Measurements from ENCODE around the gene F12.
"Not testable (repeated sequence)": the region's sequence is repeated elsewhere in the genome, so short reads cannot be mapped to it uniquely, and the experiment has no call there.

F12 gene

DNA sequence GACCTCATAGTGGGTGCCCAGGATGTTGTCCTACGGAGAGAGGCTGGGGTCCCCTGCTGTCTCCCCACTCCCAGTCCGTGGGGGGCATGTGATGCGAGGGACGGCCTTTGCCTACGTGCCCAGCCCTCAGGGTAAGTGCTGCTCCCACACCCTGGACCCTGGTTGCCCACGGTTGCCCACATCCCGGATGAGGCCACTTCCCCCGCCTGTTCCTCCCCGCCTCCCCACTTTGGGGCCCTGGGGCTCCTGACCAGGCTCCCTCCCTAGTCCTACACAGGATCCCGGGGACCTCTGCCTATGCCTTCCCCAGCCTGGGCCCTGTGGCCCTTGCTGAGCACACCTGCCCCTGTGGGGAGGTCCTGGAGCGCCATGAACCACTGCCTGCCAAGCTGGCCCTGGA is 23.6 kb downstream of the F12 start:
- DNase-seq: no peak

DNA sequence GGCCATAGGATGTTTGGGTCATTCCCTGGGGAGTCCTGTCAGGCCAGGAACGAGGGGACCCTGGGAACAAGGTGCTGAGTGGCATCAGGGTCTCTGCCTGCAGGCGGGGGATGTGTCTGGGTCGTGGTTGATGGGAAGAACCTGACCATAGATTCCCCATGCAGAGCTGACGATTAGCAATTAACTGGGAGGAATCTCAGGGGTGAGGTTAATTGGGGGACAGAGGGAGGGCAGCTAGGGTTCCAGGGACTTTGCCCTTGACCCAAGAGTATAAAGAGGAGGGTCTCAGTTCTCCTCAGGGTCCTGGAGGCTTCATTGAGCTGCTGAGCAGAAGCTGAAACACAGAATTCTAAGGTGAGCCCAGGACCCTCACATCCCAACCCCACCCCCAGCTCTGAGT is 25.2 kb downstream of the F12 start, which contains the start of gene SLC34A1:
TSS of gene SLC34A1 (plus strand) at position 301 of the 400 bp plus-strand sequence. CDS start 1,308 bp downstream, outside the sequence.
- DNase-seq: no peak

DNA sequence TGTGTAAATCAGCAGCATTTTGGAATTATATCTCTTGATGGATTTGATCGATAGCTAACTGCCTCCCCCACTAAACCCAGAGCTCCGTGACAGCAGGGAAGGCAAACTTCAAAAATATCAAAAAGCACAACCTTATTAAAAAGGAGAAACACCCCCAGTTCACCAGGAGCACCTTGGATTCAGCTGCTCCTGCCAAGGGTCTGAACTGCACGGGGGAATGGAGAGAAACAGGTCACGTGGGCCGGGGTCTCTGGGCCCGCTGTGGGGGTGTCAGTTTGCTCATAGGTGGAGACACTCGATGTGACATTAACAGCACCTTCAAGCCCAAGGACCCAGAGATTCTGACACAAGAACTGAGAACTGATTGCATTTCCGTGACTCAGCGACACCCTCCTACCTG is 26.2 kb downstream of the F12 start:
- no peak for DNase-seq

- no peak for DNase-seq
Measured at GRCh38 chr5:177382423-177383029, 26.8 kb downstream of the F12 start.

DNA sequence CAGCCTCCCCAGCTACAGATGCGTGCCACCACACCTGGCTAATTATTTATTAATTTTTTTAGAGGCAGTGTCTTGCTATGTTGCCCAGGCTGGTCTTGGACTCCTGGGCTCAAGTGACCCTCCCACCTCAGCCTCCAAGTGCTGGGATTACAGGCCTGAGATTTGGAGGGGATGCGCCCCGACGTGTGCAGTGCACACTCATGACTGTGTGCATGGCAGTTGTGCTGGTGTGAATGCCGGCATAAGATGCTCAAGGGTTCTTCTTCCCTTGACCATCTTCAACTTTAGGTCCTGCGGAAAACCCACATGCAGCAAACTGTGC is 28.6 kb downstream of the F12 start:
- DNase-seq: no peak

DNA sequence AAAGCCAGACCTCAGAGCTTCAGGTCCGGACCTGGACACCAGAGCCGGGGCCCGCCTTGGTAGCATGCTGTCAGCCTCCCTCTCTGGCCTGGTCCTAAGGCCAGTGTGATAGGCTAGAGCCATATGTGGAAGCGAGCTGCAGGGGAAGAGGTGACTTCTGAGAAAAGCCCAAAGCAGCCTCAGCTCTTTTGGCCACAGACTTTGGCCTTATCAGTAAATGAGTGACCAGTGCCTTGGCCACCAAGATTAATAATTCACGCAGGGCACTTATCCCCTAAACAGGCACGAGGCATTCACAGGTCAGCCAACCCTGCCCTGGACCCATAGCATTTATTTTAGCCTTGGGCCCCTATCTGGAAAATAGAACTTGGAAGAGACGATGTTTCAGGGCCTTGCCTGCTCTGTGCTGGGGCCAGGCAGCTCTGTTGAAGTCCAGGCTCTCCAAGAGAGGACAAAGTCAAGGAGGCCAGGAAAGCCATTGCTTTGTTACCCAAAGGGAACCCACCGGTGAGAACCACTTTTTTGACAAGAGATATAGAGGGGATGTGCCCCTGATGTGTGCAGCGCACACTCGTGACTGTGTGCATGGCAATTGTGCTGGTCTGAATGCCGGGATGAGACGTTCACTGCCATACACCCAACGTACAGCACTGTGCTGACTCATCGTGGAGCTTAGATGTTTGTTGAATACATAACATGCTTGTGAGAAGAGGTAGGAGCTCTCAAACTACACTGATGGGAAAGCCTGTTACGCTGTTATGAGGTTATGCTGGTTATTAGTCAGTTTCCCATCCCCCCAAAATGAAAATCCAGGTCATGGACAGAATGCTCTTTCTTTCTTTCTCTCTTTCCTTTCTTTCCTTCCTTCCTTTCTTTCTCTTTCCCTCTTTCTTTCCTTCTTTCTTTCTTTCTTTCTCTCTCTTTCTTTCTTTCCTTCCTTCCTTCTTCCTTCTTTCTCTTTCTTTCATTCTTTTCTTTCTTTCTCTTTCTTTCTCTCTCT is 30.2 kb downstream of the F12 start:
- DNase-seq: no peak

DNA sequence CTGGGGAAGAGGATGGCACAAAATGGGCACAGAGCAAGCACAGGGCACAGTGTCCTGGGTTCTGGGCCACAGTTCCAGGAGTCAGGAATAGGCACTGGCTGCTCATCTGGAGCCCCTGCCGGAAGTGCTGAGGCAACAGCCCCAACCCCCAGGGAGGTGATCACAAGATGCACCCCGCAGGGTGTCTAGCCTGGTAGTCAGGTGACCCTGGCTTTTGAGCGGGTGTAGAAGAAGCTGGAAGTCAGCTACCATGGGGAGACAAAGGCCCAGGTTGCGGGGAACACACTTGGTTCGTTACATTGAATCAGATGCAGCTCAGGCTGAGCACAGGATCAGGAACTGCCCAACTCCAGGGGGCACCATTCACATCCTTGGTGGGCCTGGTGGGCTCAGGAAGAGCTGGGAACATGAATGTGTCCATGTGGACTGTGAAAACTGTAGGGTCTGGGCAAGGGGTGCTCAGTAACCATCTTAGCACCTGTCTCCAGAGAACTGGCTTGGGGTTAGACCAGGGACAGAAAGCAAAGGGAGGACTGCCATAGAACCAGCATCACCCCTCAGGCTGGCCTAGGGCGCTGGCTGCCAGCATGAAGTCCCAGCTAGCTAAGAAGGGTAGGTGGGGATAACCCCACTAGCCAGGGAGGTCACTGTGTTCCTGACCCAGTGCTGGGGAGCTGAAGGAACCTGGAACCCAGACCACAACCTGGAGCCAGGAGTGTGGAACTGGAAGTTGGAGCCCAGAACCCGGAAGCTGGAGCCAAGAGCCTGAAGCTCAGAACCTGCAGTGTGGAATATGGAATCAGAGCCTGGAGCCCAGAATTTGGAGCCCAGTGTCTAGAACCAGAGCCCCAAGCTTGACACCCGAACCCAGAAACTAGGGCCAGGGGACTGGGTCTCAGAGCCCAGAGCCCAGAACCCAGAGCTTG is 31.2 kb downstream of the F12 start:
- DNase-seq: no peak

DNA sequence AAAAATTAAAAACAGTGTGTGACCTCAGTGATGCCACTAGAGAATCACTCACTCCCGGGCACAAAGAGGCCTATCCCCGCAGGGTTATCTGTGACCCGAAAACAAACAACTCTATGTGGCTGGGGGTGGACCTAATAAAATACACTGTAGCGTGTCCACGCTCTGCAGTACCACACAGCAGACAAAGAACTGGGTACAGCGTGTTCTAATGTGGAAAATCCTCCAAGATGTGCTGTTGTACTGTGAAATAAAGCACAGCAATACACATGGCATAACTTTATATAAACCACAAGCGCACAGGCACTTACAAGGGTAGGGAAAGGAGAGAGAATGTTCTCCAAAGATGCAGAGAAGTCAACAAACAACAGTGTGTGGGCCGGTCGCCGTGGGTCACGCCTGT is 33.3 kb downstream of the F12 start:
- no peak for DNase-seq

DNA sequence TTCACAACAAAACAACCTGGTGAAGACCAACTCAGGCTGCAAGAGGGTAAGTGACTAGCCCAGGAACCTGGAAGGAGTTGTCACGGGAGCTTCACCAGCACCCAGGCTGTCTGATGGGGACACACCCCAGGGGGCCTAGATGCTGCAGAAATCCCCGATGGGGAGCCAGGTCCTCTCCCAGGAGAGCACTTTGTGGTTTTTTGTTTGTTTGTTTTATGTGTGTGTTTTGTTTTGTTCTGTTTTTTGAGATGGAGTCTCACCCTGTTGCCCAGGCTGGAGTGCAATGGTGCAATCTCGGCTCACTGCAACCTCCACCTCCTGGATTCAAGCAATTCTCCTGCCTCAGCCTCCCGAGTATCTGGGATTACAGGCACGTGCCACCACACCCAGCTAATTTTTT is 33.8 kb downstream of the F12 start:
- DNase-seq: not testable (repeated sequence)

DNA sequence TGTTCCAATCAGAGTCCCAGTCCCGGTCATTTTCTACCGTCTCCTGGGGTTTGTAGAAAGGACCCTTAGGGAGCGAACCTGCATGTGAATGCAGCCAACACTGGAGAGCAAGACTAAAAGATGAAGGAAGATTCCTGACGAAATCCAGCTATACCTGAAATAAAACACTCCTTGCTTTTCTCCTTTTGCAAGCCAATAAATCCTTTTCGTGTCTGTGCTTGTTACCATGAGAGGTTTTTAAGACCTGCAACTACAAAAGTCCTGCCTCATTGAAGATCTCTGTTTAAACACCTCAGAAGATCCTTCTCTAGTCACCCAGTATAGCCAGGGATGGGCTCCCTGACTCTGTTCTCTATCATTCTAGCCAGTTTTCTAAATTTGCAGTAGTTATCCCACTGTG is 35.2 kb downstream of the F12 start:
- DNase-seq: no peak

DNA sequence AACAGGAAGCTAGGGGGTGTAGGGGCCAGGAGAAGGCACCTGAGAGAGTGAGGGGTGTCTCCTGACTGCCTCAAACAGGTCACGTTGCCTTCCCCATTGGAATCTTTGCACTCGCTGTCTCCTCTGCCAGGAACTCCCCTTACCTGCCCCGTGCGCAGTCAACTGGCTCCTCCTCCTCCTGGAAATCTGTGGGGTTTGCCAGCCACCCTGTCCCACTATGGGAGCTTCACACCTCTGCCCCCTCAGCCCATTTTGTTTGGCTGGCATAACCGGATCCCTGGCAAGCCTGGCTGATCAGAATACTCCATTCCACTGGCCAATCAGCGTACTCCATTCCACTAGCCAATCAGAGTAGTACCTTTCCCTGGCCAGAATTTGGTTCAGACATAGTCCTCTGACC is 35.6 kb downstream of the F12 start:
- DNase-seq: no peak

DNA sequence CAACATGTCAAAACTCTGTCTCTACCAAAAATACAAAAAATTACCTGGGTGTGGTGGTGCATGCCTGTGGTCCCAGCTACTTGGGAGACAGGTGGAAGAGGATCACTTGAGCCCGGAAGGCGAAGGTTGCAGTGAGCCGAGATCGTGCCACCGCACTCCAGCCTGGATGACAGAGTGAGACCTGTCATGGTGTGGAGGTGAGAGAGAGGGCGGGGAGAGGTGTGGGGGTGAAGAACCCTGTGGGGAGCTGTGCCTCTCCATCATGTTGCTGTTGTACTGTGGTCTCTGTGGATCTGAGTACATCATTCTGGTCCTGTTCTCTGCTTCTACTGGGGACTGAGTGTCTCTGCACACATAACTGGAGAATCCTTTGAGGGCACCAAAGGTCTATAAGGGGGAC is 36.5 kb downstream of the F12 start:
- no peak for DNase-seq

DNA sequence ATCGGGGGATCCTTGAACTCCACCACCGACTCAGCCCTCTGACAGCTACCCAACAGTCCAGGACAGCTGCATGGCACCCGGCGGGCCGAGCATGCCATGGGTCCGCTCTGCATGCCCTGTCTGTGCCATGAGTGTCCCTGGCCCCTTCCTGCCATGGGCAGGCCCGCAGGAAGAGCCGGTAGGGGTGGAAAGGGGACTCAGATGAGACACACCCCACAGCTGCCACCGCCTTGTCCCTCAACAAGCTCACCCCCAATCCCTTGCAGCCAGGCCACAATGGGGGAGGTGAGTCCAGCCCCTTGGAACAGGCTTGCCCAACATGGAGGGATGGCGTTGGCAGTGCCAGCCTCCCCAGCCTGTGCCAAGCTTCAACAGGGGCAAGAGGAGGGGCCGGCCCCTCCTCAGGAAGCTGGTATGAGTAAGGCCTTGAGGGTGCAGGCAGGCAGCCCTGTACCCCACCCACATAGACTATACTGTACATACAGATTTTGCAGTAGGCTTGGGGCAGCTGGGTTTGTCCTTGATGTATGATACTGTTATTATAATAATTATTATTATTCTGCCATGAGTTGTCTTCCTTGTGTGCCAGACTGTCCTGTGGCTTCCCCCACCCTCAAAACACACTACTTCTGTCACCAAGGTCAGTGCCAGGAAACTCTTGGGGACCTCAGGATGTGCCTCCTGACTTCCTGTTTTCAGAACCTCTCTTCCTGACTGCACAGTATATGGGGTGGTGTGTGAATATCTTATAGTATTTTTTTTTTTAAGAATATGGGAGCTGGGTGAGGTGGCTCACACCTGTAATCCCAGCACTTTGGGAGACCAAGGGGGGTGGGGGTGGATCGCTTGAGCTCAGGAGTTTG is 37.1 kb downstream of the F12 start:
- no peak for DNase-seq

DNA sequence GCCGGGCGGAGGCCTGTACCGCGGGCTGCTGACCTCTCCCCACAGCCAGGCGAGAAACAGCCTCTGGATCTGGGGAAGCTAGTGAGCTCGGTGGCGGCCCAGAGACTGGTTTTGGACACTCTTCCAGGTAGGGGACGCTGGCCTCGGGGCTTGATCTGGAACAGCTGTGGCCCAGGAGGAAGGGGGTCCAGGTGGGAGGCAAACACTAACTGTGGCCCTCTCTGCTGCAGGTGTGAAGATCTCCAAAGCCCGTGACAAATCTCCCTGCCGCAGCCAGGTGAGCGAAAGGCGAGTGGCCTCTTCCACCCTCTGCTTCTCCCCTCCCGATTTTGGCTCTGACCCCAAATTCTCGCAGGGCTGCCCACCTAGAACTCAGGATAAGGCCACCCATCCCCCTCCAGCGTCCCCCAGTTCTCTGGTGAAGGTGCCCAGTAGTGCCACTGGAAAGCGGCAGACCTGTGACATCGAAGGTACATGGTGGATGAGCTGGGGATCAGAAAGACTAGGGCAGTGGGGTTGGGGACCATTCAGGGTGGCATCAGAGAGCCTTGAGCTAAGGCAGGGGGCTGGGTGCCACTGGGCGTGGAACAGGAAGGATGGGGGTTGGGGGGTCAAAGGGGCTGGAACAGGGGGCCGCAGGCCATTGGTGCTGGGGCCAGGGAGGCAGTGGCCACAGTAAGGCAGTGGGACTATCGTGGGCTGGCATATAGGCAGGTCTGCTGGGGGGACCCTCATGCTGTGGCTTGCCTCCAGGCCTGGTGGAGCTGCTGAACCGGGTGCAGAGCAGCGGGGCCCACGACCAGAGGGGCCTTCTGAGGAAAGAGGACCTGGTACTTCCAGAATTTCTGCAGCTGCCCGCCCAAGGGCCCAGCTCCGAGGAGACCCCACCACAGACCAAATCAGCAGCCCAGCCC is 38.0 kb downstream of the F12 start:
- no peak for DNase-seq

GRCh38 chr5:177370488-177371119 is 38.8 kb downstream of the F12 start:
- DNase-seq: no peak

DNA sequence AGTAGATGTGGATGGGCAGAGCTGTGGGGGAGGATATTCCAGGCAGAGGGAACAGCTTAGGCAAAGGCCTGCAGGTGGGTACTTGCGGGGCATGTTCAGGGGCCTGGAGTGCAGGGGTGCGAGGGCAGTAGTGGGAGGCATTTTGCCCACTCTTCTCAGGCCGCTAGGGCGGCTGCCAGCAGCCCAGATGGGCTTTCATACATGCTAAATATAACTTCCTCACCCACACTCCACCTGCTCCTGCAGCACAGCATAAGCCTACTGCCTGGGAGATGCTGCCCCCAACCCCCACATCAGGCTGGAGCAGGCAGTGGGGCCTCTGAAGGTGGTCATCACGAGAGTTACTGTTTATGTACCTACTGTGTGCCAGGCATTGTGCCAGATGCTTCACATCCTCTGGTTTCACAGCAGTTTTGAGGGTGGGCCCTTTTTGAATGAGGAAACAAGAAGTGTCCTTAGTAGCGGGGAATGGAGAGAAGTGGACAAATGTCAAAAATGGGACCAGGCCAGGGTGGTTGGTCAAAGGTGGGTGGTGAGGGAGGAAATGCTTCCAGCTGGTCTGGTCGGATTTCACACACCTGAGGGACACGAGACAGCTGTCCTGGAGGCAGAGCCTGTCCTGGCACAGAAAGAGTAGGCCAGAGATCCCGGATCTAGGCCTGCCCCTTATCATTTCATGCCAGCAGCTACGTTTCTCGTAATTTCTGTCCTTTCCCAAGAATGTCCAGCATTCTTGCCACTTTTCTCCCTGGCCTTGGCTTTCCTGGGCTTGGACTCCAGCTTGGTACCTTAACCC is 39.5 kb downstream of the F12 start:
- no peak for DNase-seq

DNA sequence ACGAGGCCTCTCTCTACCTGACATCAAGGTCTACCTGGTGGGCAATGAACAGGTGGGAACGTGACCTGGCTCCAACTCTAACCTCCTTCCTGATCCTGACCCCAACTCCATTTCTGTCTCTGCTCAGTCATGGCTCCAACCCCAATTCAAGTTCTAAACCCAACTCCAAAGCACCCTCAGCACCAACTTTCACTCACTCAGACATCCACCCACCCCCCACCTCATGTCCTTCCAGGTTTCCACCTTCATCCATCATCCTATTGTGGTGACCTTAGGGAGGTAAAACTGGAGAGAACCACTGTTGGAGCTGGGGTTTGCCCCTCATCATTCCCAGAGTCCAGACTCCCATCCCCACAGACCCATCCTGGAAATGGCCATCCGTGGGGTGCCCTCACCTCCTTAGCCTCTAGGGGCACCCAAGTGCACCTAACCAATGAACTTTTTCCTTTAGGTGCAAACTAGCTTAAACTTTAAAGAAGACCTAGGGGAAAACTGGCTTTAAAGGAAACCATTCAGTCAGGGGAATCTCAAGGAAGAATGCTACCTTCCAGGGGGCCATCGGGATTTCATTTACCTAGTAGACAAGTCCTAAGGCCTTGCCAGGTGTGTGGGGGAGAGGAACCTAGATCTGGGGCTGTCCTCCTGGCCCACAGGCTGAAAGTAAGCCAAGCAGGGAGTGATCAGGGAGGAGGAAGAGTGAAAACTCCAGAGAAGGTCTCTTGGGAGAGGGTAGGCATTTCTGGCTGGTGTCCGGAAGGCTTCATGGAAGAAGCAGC is 40.3 kb downstream of the F12 start:
- no peak for DNase-seq

GRCh38 chr5:177367981-177368868 is 41.1 kb downstream of the F12 start:
- no peak for DNase-seq
